Measurements from ENCODE around the gene ATAD5. TPM values are rescaled to one million over a fixed set of nuclear protein-coding genes. Genes with fewer than 3 reads are reported as not detected.

ATAD5 gene
- polyA plus RNA-seq, 1 donor from 2014 or later = 6.3 TPM

DNA sequence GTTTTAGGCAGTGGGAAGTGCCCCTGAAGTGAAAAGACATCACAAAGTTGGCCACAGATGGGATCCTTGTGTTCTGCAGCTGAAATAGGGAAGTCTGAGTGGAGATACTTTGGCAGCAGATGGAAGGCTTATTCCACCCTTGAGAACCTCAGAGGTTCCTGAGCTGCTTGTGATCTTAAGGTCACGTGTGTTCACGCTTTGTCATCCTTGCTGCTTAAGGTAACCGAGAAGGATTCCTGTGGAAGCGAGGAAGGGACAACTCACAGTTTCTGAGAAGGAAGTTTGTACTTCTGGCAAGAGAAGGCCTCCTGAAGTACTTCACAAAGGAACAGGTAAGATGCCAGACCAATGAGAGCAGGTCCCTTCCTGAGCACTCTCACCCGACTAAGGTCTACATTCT lies 102.2 kb downstream of the ATAD5 start:
- no peaks in the 10 kb centered on the region for H3K27me3 ChIP-seq (ENCODE audit: insufficient read depth, low read depth, low read length)
- no peaks in the 10 kb centered on the region for H3K9me3 ChIP-seq (ENCODE audit: low read length)
- no peak overlapping the region for H3K4me3 ChIP-seq (ENCODE audit: low read length)
- no peak overlapping the region for H3K4me2 ChIP-seq (ENCODE audit: low read length)
- H3K79me2 ChIP-seq (replicated peaks; ENCODE audit: insufficient read depth, low read length) = no peaks in the 10 kb centered on the region
- H3K9me2 ChIP-seq (ENCODE audit: insufficient read depth, low read length) = no peaks in the 10 kb centered on the region
- H3K27ac ChIP-seq (ENCODE audit: low read length) = no peak overlapping the region
- TF ChIP-seq REST (IDR thresholded peaks at IDR 0.05; ENCODE audit: borderline replicate concordance) (no peak), SMC3 (conservative IDR thresholded peaks at IDR 0.05; ENCODE audit: poor library complexity) (no peak), TAF1 (IDR thresholded peaks at IDR 0.05; ENCODE audit: low read depth) (no peak), RAD21 (conservative IDR thresholded peaks at IDR 0.05) (no peak), POLR2AphosphoS5 (IDR thresholded peaks at IDR 0.05) (no peak), EP300 (conservative IDR thresholded peaks at IDR 0.05; ENCODE audit: poor library complexity, severe bottlenecking) (no peak), EZH2 (IDR thresholded peaks at IDR 0.05; ENCODE audit: borderline replicate concordance, insufficient read depth, low read length, poor library complexity, severe bottlenecking) (no peak), MXI1 (conservative IDR thresholded peaks at IDR 0.05; ENCODE audit: poor library complexity, severe bottlenecking) (no peak)
- TF ChIP-seq, protein P1, sequence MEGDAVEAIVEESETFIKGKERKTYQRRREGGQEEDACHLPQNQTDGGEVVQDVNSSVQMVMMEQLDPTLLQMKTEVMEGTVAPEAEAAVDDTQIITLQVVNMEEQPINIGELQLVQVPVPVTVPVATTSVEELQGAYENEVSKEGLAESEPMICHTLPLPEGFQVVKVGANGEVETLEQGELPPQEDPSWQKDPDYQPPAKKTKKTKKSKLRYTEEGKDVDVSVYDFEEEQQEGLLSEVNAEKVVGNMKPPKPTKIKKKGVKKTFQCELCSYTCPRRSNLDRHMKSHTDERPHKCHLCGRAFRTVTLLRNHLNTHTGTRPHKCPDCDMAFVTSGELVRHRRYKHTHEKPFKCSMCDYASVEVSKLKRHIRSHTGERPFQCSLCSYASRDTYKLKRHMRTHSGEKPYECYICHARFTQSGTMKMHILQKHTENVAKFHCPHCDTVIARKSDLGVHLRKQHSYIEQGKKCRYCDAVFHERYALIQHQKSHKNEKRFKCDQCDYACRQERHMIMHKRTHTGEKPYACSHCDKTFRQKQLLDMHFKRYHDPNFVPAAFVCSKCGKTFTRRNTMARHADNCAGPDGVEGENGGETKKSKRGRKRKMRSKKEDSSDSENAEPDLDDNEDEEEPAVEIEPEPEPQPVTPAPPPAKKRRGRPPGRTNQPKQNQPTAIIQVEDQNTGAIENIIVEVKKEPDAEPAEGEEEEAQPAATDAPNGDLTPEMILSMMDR (IDR thresholded peaks at IDR 0.05; ENCODE audit: poor library complexity, severe bottlenecking) = no peak
- no peak overlapping the region for H2AFZ ChIP-seq (ENCODE audit: low read depth, low read length)
- H3F3A ChIP-seq (ENCODE audit: insufficient read depth, low read length, poor library complexity, severe bottlenecking) = no peaks in the 10 kb centered on the region
- no peaks in the 10 kb centered on the region for H4K20me1 ChIP-seq (ENCODE audit: insufficient read depth)
- H3K9ac ChIP-seq (ENCODE audit: low read length) = no peak overlapping the region
- H3K36me3 ChIP-seq (ENCODE audit: insufficient read depth, low read length) = no peaks in the 10 kb centered on the region

- H3K4me3 ChIP-seq (ENCODE audit: low read length) = no peak overlapping the region
- H3K36me3 ChIP-seq (ENCODE audit: insufficient read depth, low read length) = no peaks in the 10 kb centered on the region
- no peak overlapping the region for H3K27ac ChIP-seq (ENCODE audit: low read length)
- no peaks in the 10 kb centered on the region for H3K9me2 ChIP-seq (ENCODE audit: insufficient read depth, low read length)
- no peaks in the 10 kb centered on the region for H3F3A ChIP-seq (ENCODE audit: insufficient read depth, low read length, poor library complexity, severe bottlenecking)
- H3K9me3 ChIP-seq (ENCODE audit: low read length) = no peaks in the 10 kb centered on the region
- no peak overlapping the region for H2AFZ ChIP-seq (ENCODE audit: low read depth, low read length)
- no peak overlapping the region for H3K9ac ChIP-seq (ENCODE audit: low read length)
- H3K27me3 ChIP-seq (ENCODE audit: insufficient read depth, low read depth, low read length) = no peaks in the 10 kb centered on the region
- no peak overlapping the region for H3K4me2 ChIP-seq (ENCODE audit: low read length)
- no peak for TF ChIP-seq RAD21 (conservative IDR thresholded peaks at IDR 0.05)
- TF ChIP-seq TAF1 (IDR thresholded peaks at IDR 0.05; ENCODE audit: low read depth) = no peak
- TF ChIP-seq EZH2 (IDR thresholded peaks at IDR 0.05; ENCODE audit: borderline replicate concordance, insufficient read depth, low read length, poor library complexity, severe bottlenecking) = no peak
- TF ChIP-seq MXI1 (conservative IDR thresholded peaks at IDR 0.05; ENCODE audit: poor library complexity, severe bottlenecking) = no peak
- no peak for TF ChIP-seq SMC3 (conservative IDR thresholded peaks at IDR 0.05; ENCODE audit: poor library complexity)
- no peak for TF ChIP-seq EP300 (conservative IDR thresholded peaks at IDR 0.05; ENCODE audit: poor library complexity, severe bottlenecking)
- no peak for TF ChIP-seq REST (IDR thresholded peaks at IDR 0.05; ENCODE audit: borderline replicate concordance)
- TF ChIP-seq, protein P1 (IDR thresholded peaks at IDR 0.05; ENCODE audit: poor library complexity, severe bottlenecking) = no peak
- TF ChIP-seq POLR2AphosphoS5 (IDR thresholded peaks at IDR 0.05) = no peak
- H4K20me1 ChIP-seq (ENCODE audit: insufficient read depth) = no peaks in the 10 kb centered on the region
- no peaks in the 10 kb centered on the region for H3K79me2 ChIP-seq (replicated peaks; ENCODE audit: insufficient read depth, low read length)
Observed at GRCh38 chr17:30939051-30939689, 107.4 kb downstream of the ATAD5 start.

All from neural cell (in vitro differentiated cells).